Kidney (tissue), 14 donors: ENCODE data around the gene ATP5PO. TPM values are rescaled to one million over a fixed set of nuclear protein-coding genes. Genes with fewer than 3 reads are reported as not detected.

ENCODE experiments used
- DNase-seq, 5 donors: peaks; one replicate each; pipeline ENCODE4 v3.0.0-alpha.2; 2013 to 2020
- FAIRE-seq: peaks from 2 replicates; lab custom pipeline; 2012; peaks lifted over from hg19 to GRCh38; lab: Jason Lieb, UNC
- H3K27ac ChIP-seq, 2 donors: one replicate each; pipeline ENCODE4 v1.7.0; 2013; ENCODE audit warnings: low read depth in 2 of 2, low read length in 2 of 2, inconsistent platforms in 1 of 2
- H3K27me3 ChIP-seq: one replicate; pipeline ENCODE4 v1.7.1; 2013; ENCODE audit warnings: low read length, inconsistent platforms; ENCODE audit not compliant: control insufficient read depth, insufficient read depth
- H3K36me3 ChIP-seq, 3 donors: one replicate each; pipeline versions ENCODE4 v1.7.0 to v1.7.1; 2013; ENCODE audit warnings: low read length in 3 of 3, control low read depth in 1 of 3, inconsistent platforms in 1 of 3; ENCODE audit not compliant: insufficient read depth in 3 of 3, control insufficient read depth in 2 of 3
- H3K4me1 ChIP-seq, 3 donors: one replicate each; pipeline versions ENCODE4 v1.7.0 to v1.7.1; 2013; ENCODE audit warnings: low read length in 3 of 3, inconsistent platforms in 1 of 3, low read depth in 1 of 3; ENCODE audit not compliant: control insufficient read depth in 2 of 3, insufficient read depth in 2 of 3
- H3K4me3 ChIP-seq, 3 donors: one replicate each; pipeline versions ENCODE4 v1.7.0 to v1.8.1; 2013; ENCODE audit warnings: low read length in 3 of 3, control low read depth in 1 of 3, inconsistent platforms in 1 of 3
- H3K9ac ChIP-seq, 3 donors: one replicate each; pipeline versions ENCODE4 v1.7.0 to v1.7.1; 2013; ENCODE audit warnings: low read length in 3 of 3, control low read depth in 1 of 3, inconsistent platforms in 1 of 3
- H3K9me3 ChIP-seq, 3 donors: one replicate each; pipeline versions ENCODE4 v1.7.0 to v1.7.1; 2013; ENCODE audit warnings: low read length in 3 of 3, control low read depth in 1 of 3, inconsistent platforms in 1 of 3; ENCODE audit not compliant: control insufficient read depth in 2 of 3, insufficient read depth in 1 of 3
- intact Hi-C: fragments of 100-400 bp; cut with DNase I; formaldehyde crosslinking; loops from one replicate; pipeline ENCODE4 v1.11.1; 2022
- polyA plus RNA-seq: library from polyadenylated mRNA; stranded (reverse); fragments of 350-450 nt; fragmentation: Illumina TruSeq; extraction: RNeasy Lipid Tissue Mini Kit (QIAGEN cat#74804); gene quantifications from one replicate; pipeline ENCODE4 v1.2.3, GENCODE V29; 2014; ENCODE audit warnings: low read depth, low replicate concordance; ENCODE audit not compliant: insufficient read depth
- total RNA-seq: library from RNA; stranded (reverse); fragmentation: NEBNext Ultra II Directional; extraction: Animal tissue kit (Norgen Biotek cat#: 25700); gene quantifications from one replicate; pipeline ENCODE4 v1.2.1, GENCODE V29; 2021
- TF ChIP-seq, protein P1 (sequence below): IDR thresholded peaks from 3 replicates; pipeline ENCODE4 v1.5.1; 2012; ENCODE audit warnings: mild to moderate bottlenecking, moderate library complexity, borderline replicate concordance; ENCODE audit not compliant: insufficient read depth; ENCODE audit errors: extremely low read depth
- donor health status: control.
- donor health status: control.
- donor health status: control.
- donor health status: control.
- donor health status: control.
- donor health status: DM: yes; HTN: yes; CAD: no.
- donor health status: Normal renal cell carcinoma (clear cell type).

Gene ATP5PO
- total and polyA plus RNA-seq, 2 donors from 2014 or later: 165 to 693 TPM

- Histone ChIP-seq H3K36me3 (no peaks in the 10 kb centered on the region), H3K9me3 (no peaks in the 10 kb centered on the region), H3K9ac (no peak overlapping the region), H3K27me3 (no peaks in the 10 kb centered on the region), H3K4me1 (no peaks in the 10 kb centered on the region), H3K4me3 (no peak overlapping the region), H3K27ac (no peak overlapping the region)
- intact Hi-C loops: no loop called here
- TF ChIP-seq, protein P1, sequence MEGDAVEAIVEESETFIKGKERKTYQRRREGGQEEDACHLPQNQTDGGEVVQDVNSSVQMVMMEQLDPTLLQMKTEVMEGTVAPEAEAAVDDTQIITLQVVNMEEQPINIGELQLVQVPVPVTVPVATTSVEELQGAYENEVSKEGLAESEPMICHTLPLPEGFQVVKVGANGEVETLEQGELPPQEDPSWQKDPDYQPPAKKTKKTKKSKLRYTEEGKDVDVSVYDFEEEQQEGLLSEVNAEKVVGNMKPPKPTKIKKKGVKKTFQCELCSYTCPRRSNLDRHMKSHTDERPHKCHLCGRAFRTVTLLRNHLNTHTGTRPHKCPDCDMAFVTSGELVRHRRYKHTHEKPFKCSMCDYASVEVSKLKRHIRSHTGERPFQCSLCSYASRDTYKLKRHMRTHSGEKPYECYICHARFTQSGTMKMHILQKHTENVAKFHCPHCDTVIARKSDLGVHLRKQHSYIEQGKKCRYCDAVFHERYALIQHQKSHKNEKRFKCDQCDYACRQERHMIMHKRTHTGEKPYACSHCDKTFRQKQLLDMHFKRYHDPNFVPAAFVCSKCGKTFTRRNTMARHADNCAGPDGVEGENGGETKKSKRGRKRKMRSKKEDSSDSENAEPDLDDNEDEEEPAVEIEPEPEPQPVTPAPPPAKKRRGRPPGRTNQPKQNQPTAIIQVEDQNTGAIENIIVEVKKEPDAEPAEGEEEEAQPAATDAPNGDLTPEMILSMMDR: no peak
- no peak for DNase-seq
- FAIRE-seq: no peak
These were observed 33.7 kb downstream of the ATP5PO start for GRCh38 chr21:33881689-33882440.

DNA sequence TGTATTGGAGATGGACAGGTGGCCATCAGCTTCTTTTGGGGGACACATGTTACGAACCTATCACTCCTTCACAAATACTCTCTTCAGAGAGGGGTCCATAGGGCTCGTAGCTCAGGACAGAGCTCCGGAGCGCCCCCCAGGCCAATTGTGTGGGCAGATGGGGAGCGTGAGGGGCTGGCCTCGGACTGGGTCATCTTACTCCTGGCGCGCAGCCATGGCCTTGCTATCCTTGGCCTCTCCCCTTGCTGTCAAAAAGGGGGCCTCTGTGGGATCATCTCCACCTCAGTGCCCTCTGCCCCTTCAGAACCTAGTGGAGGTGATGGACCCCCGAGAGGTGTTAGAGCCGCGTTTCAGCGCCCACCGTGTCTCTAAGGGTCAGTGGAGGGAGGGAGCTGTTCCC is 35.0 kb downstream of the ATP5PO start:
- Histone ChIP-seq H3K27ac (no peak overlapping the region), H3K4me1 (no peaks in the 10 kb centered on the region), H3K4me3 (no peak overlapping the region), H3K27me3 (no peaks in the 10 kb centered on the region), H3K9ac (no peak overlapping the region), H3K36me3 (no peaks in the 10 kb centered on the region), H3K9me3 (no peaks in the 10 kb centered on the region)
- DNase-seq: peak in 1 of 5 donors; percentile 25
- TF ChIP-seq, protein P1: no peak
- no peak for FAIRE-seq
- intact Hi-C loops: no loop called here

DNA sequence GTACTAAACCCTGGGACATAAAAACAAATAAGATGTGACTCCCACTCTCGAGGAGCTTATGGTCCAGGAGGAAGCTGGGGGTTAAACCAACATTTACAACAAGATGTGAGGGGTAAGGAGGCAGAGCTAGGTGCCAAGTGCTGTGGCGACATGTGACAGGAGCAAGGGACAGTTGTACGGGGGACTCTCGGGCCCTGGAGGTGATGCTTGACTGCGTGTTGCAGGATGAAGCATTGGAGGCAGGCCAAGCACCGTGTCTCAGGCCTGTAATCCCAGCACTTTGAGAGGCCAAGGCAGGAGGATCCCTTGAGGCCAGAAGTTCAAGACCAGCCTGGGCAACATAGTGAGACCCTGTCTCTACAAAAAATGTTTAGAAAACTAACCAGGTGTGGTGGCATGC is 36.8 kb downstream of the ATP5PO start:
- TF ChIP-seq, protein P1: no peak

More for the DNA sequence above, 36.8 kb downstream of the ATP5PO start:
- H3K9ac ChIP-seq: no peak overlapping the region
- H3K9me3 ChIP-seq: no peaks in the 10 kb centered on the region
- H3K27ac ChIP-seq: no peak overlapping the region
- no peaks in the 10 kb centered on the region for H3K4me1 ChIP-seq
- no peaks in the 10 kb centered on the region for H3K27me3 ChIP-seq
- peak in 1 of 5 donors; percentile 24 for DNase-seq
- no peak overlapping the region for H3K4me3 ChIP-seq
- FAIRE-seq: no peak
- intact Hi-C loops: no loop called here
- no peaks in the 10 kb centered on the region for H3K36me3 ChIP-seq
